Measurements from ENCODE around the gene SRP9. TPM values are rescaled to one million over a fixed set of nuclear protein-coding genes. Genes with fewer than 3 reads are reported as not detected.
"Not testable (repeated sequence)": the region's sequence is repeated elsewhere in the genome, so short reads cannot be mapped to it uniquely, and the experiment has no call there.

Gene SRP9
- total RNA-seq, 1 donor from 2014 or later, result 120 TPM

DNA sequence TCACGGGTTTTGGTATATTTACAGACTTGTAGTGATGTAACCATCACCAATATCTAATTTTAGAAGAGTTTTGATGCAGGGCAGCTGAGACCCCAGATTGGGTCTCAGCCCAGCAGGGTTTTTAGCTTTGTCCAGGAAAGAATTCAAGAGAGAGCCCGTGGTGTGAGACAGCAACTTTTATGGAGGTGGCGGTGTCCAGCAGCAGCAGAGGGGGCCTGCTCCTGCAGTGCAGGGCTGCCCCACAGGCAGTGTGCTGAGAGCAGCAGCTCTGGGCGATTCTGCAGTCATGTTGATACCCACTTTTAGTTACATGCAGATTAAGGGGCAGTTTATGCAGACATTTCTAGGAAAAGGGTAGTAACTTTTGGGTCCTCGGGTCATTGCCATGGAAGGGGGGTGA, 30.5 kb downstream of the SRP9 start:
- H3K9me3 ChIP-seq, result no peaks in the 10 kb centered on the region
- no peak overlapping the region for H3K27ac ChIP-seq
- no peaks in the 10 kb centered on the region for H3K36me3 ChIP-seq
- TF ChIP-seq POLR2A (IDR thresholded peaks at IDR 0.05) (no peak), POLR2AphosphoS5 (IDR thresholded peaks at IDR 0.05; ENCODE audit: insufficient read depth in 1 of 2, low read depth in 1 of 2) (no peak)
- TF ChIP-seq, protein P1, sequence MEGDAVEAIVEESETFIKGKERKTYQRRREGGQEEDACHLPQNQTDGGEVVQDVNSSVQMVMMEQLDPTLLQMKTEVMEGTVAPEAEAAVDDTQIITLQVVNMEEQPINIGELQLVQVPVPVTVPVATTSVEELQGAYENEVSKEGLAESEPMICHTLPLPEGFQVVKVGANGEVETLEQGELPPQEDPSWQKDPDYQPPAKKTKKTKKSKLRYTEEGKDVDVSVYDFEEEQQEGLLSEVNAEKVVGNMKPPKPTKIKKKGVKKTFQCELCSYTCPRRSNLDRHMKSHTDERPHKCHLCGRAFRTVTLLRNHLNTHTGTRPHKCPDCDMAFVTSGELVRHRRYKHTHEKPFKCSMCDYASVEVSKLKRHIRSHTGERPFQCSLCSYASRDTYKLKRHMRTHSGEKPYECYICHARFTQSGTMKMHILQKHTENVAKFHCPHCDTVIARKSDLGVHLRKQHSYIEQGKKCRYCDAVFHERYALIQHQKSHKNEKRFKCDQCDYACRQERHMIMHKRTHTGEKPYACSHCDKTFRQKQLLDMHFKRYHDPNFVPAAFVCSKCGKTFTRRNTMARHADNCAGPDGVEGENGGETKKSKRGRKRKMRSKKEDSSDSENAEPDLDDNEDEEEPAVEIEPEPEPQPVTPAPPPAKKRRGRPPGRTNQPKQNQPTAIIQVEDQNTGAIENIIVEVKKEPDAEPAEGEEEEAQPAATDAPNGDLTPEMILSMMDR (IDR thresholded peaks at IDR 0.05), result no peak
- peaks cover 26% of the 10 kb centered on the region for H3K4me1 ChIP-seq
- intact Hi-C loops (cut with DNase I), result no loop called here
- no peak for DNase-seq (ENCODE audit: extremely low spot score in 2 of 2)
- no peaks in the 10 kb centered on the region for H3K27me3 ChIP-seq
- no peak overlapping the region for H3K4me3 ChIP-seq

DNA sequence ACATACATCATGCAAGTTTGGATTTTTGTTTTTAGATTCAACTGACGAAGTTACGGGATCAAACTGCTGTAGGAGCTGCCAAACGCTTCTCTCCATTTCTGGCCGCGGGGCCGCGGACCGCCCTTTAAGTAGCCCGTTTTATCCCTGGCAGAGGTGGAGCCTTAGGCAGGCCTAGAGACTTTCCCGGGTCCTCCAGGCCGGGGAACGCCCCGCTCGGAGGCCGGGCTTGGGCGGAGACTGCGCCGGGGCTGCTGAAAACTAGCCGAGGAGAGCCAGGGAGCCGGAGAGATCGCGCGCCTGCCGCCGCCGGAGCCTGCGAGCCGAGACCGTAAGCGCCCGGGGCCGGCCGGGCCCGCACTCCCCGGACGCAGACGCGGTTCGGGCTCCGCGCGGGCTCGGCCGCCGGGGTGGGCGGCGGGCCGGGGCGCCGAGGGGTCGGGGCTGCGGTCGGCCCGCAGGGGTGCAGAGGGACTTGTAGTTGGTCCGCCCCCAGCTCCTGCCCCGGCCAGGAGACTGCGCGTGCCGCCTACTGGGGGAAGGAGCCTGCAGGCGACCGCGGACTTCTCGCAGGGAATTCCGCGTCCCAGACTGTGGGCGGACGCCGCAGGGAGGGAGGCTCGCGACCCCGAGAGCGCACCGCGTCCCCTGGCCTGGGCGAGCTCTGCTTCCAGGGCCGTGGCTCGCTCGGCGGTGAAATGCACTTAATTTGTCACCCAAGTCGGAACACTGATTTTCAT, 32.4 kb downstream of the SRP9 start, which contains the start of gene EPHX1:
Gene EPHX1 (plus strand): TSS at position 283 of the 737 bp plus-strand sequence. CDS start 18,606 bp downstream, outside the sequence.
- peaks cover 45% of the 10 kb centered on the region for H3K4me1 ChIP-seq
- TF ChIP-seq, protein P1 (IDR thresholded peaks at IDR 0.05), result no peak
- TF ChIP-seq POLR2AphosphoS5 (IDR thresholded peaks at IDR 0.05; ENCODE audit: insufficient read depth in 1 of 2, low read depth in 1 of 2) (peak; percentile 45 to 90), POLR2A (IDR thresholded peaks at IDR 0.05) (peak in 1 of 2 donors; percentile 93)
- H3K27me3 ChIP-seq, result no peaks in the 10 kb centered on the region
- intact Hi-C loops (cut with DNase I), result loop anchor here (5.0 kb wide), 1 partner anchor 33 kb away; the partner anchor contains the start of gene SRP9
- no peaks in the 10 kb centered on the region for H3K9me3 ChIP-seq
- no peaks in the 10 kb centered on the region for H3K36me3 ChIP-seq
- peak within 1 kb of the TSS; percentile 79 to 90 for H3K4me3 ChIP-seq
- peak within 1 kb of the TSS; percentile 96 for H3K27ac ChIP-seq
- no peak for DNase-seq (ENCODE audit: extremely low spot score in 2 of 2)

DNA sequence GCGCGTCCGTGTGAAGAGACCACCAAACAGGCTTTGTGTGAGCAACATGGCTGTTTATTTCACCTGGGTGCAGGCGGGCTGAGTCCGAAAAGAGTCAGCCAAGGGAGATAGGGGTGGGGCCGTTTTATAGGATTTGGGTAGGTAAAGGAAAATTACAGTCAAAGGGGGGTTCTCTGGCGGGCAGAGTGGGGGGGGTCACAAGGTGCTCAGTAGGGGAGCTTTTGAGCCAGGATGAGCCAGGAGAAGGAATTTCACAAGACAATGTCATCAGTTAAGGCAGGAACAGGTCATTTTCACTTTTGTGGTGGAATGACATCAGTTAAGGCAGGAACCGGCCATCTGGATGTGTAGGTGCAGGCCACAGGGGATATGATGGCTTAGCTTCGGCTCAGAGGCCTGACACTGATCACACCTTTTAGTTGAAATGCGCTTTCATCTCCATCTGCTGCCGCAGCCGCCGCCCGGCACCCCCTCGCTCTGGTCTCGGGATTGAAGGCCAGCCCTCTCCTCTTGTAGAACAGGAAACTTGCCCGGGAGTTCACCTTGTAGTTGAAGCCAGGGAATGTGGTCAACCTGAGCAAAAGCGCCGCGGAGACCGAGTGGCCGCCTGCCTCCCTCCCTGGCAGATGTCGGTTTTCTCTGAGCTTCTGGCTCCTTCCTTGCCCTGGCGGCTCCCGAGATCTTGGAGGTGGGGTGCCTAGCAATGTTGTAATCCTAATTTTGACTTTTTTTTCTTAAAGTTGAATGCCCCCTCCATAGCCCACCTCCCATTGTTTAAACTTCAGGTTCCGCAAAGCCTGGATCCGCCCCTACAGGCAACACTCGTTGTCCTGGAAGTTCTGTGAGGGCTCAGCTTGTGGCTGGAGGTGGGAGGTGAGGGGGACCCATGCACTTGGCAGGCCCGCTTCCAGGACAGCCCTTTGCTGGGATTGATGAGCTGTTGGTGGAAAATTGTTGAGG, 33.2 kb downstream of the SRP9 start:
- not testable (repeated sequence) for H3K9me3 ChIP-seq; H3K36me3 ChIP-seq; DNase-seq (ENCODE audit: extremely low spot score in 2 of 2); H3K27me3 ChIP-seq
- Histone ChIP-seq H3K4me3 (peak overlapping the region; percentile 79 to 90), H3K27ac (peak overlapping the region; percentile 96), H3K4me1 (peaks cover 53% of the 10 kb centered on the region)
- intact Hi-C loops (cut with DNase I), result loop anchor here (5.0 kb wide), 1 partner anchor 34 kb away; the partner anchor contains the start of gene SRP9
- TF ChIP-seq POLR2AphosphoS5 (IDR thresholded peaks at IDR 0.05; ENCODE audit: insufficient read depth in 1 of 2, low read depth in 1 of 2), result peak in 1 of 2 donors; percentile 52

DNA sequence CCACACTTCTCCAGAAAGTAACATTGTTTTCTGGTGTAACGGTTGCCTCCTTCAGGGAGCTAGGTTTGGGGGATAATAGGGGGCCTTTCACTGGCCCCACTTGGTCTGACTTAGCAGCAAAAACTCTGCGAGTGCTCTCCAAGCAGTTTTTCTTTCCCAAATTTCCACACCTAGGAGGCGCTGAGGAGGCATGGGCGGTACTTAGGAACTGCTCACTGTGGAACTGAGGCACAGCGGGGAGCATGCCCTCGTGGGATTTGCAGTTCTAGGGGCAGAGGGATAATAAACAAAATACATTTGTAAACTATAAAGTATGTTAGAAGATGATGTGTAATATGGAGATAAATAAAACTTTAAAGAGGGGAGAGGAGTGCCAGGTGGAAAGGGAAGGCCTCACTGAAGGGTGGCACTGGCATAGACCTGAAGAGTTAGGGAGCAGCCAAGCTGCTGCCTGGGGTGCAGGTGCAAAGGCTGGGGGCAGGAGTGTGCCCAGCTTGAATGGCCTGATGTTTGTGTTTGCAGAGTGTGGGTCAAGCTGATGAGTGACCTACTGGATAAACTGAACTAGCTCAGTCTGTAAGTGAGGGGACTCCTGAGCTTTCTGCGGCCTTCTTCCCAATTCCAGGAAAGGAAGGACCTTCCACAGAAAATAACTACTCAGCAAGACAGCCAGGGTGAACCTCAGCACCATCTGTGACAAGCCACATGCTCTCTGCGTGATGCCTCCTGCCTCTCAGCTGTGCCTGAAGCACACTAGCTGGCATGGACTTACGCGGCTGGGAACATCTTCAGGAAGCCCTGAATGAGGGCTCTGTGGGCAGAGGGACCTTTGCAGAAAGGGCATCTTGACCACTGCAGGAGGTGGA, 34.2 kb downstream of the SRP9 start:
- intact Hi-C loops (cut with DNase I), result loop anchor here (5.0 kb wide), 1 partner anchor 35 kb away; the partner anchor contains the start of gene SRP9
- no peaks in the 10 kb centered on the region for H3K9me3 ChIP-seq
- DNase-seq (ENCODE audit: extremely low spot score in 2 of 2), result no peak
- H3K36me3 ChIP-seq, result no peaks in the 10 kb centered on the region
- no peaks in the 10 kb centered on the region for H3K27me3 ChIP-seq
- peak overlapping the region; percentile 96 for H3K27ac ChIP-seq
- H3K4me3 ChIP-seq, result peak overlapping the region; percentile 79 to 90
- H3K4me1 ChIP-seq, result peaks cover 63% of the 10 kb centered on the region
- TF ChIP-seq POLR2A (IDR thresholded peaks at IDR 0.05) (no peak), POLR2AphosphoS5 (IDR thresholded peaks at IDR 0.05; ENCODE audit: insufficient read depth in 1 of 2, low read depth in 1 of 2) (peak in 1 of 2 donors; percentile 9)
- TF ChIP-seq, protein P1 (IDR thresholded peaks at IDR 0.05), result no peak
